Measurements from ENCODE around the gene SPATA16.
"Not testable (repeated sequence)": the region's sequence is repeated elsewhere in the genome, so short reads cannot be mapped to it uniquely, and the experiment has no call there.

DNA sequence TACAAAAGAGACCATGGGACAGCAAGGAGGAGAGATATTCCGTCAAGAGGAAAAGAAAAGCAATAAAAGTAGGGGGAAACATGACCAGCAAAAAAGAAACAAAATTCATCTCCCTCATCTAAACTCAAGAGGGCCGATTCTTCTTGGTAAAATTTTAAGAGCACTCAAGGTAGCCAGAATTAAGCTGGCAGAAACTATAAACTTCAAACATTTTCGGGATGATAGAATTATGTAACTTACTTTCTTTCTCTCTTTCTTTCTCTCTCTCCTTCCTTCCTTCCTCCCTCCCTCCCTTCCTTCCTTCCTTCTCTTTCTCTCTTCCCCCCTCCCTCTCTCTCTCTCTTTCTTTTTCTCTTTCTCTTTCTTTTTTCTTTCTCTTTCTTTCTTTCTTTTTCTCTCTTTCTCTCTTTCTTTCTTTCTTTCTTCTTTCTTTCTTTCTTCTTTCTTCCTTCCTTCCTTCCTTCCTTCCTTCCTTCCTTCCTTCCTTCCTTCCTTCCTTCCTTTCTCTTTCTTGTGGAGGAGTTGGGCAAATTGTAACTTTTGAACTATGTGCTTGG lies 180.3 kb downstream of the SPATA16 start:
- TF ChIP-seq, protein P1, sequence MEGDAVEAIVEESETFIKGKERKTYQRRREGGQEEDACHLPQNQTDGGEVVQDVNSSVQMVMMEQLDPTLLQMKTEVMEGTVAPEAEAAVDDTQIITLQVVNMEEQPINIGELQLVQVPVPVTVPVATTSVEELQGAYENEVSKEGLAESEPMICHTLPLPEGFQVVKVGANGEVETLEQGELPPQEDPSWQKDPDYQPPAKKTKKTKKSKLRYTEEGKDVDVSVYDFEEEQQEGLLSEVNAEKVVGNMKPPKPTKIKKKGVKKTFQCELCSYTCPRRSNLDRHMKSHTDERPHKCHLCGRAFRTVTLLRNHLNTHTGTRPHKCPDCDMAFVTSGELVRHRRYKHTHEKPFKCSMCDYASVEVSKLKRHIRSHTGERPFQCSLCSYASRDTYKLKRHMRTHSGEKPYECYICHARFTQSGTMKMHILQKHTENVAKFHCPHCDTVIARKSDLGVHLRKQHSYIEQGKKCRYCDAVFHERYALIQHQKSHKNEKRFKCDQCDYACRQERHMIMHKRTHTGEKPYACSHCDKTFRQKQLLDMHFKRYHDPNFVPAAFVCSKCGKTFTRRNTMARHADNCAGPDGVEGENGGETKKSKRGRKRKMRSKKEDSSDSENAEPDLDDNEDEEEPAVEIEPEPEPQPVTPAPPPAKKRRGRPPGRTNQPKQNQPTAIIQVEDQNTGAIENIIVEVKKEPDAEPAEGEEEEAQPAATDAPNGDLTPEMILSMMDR (CRISPR knock-in tag; IDR thresholded peaks at IDR 0.05) = not testable (repeated sequence)
- not testable (repeated sequence) for TF ChIP-seq FOXP1 (IDR thresholded peaks at IDR 0.05); FOXP1 (CRISPR knock-in tag; IDR thresholded peaks at IDR 0.05)
